HG03060 (cell line): ENCODE data around the gene COPS7A.

ENCODE experiments used
- ATAC-seq: cut with Tn5 transposase; IDR thresholded peaks from one replicate; pipeline ENCODE4 v1.9.1; 2021; ENCODE audit warnings: low read depth, moderate number of reproducible peaks; ENCODE audit not compliant: unreplicated experiment

COPS7A gene

DNA sequence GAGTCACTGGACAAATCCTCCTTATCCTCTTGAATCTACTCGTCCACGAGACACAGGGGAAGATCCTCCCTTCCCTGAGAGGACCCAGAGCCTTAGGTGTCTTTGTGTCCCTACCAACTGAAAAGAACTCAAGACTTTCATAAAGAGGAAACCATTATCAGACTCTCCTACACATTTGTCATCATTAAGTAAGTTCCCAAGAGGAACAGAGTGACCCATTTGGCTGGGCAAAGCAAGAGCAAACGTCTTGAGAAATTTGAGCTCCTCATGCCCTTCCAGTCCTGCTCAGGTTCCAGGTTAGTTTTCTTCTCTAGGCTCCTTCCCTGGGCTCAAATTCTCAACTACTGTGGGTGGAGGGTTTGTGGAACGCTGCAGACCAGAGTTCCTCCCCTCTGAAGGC lies 23.4 kb downstream of the COPS7A start:
- no peak for ATAC-seq

DNA sequence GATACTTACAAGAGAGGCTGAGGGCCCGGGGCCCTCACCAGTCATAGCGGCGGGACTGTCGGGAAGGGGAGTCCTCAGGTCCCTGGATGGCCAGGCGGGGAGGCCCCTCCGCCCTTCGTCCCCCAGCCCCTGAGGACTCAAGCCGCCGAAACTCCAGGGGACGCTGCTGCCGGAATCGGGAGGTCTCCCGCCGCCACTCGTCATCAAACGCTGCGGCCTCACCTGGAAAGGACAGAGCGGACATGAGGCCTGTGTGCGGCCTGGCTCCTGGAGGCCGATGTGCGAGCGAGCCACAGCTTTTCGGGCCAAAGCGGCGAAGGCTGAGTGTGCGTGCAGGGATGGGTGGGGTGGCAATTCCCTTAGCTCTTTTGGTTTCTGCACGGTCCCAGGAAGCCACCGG lies 24.9 kb downstream of the COPS7A start:
- ATAC-seq, result no peak

DNA sequence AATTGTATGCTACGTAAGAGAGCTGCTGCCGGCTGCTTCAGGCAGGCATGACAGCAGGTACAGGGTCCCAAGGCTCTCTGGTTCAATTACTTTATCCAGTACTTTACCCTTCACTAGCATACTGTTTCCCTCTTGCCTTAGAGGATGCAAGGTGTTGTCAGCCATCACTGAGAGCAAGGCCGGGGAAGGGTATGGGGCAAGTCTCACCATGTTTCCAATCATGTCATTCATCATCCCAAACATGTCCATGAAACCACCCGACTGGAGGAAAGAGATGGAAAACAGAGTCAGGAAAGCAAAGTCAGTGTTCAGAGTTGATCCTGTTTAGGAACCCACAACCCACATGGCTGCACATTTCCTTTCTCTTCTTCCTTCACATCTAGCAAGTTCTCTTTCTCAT lies 26.7 kb downstream of the COPS7A start:
- ATAC-seq, result no peak

DNA sequence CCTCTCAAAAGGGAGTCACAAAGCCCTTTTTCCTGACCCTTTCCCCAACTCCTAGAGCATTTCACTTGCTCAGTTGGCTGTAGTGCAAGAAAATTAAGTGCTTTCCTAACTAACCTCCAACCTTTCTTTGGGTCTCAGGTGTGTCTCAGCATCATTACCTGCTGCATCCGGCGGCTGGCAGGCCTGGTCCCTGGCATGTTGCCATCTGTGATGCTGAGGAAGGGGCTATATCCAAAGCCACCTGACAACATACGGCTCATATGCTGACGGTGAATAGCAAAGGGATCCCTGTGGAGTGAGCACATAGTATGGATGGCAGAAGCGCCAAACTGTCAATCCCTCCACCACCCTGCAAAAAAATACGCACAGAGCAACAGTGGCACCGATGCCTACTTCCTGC lies 27.9 kb downstream of the COPS7A start:
- ATAC-seq, result no peak

DNA sequence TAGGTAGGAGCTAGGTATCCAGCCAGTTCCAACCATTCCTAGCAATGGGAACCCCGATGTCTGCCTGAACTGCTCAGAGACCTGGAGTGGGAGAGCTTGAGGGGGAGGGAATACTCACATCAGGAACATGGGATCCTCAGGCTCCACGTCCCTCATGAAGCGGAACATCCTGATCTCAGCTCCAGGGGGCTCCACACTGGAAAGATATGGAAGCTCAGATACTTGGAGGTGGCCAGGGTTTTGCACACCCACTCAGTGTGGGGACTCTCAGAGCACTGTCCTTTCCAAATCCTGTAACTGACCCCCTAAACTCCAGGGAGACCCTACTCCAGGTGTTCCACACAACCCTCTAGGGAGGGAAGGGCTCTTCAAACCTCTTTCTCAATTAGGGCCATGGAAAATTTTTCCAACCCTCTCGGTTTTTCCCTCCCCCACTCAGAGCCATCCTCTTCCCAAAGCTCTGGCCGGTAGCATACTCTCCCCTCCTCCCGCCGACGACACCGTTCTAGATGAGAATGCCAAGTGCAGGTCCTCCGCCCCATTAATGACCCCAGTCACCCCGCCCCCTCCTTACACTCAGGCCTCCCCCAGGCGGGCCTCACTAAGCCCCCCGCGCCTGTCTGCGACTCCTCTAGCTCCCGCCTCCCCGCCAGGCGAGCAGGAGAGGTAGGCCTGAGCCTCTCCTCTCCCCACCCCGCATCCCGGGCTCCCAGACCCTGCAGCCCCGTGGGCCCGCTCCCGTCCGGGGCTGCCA lies 28.5 kb downstream of the COPS7A start:
- ATAC-seq, result no peak

DNA sequence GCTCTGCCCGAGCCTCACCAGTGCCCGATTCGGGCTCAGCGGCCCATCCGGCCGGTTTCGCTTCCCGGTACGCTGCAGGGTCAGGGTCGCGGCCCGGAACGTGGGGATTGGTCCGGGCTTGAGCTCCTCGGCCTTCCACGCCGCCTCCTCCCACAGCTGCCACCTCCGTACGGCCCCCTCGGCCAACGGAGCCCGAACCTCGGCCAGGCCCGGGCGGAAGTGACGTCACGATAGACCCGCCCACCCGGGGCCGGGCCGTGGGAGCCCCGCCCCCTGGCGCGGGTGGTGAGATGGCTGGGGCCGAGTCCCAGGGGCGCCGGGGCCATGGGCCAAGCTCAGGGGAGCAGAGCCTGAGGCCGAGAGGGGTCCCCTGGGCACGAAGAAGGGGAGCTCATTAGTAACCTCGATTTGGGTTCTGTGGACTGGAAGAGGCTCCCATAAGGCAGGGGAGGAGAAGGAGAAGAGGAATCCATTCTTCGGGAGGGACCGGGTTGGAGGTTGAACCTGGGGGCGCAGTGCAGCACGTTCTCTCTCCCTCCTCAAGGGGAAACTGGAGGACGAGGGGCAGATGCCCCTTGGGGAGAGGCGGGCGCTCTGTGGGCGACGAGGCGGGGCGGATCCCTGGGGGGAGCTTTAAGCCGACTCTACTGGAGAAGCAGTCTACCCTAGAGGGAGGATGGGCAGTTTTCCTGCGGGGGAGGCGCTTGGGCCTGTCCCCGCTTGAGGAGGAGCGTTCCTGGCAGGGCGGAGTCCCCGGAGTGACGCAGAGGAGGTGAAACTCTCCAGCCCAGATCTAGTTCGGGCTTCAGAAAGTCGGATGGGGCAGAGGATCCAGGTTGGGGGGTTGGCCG lies 29.3 kb downstream of the COPS7A start, which contains the start of gene MLF2:
Gene MLF2 (minus strand): TSS at position 221 of the 851 bp plus-strand sequence. CDS start 807 bp downstream, outside the sequence.
- ATAC-seq, result peak; percentile 83

DNA sequence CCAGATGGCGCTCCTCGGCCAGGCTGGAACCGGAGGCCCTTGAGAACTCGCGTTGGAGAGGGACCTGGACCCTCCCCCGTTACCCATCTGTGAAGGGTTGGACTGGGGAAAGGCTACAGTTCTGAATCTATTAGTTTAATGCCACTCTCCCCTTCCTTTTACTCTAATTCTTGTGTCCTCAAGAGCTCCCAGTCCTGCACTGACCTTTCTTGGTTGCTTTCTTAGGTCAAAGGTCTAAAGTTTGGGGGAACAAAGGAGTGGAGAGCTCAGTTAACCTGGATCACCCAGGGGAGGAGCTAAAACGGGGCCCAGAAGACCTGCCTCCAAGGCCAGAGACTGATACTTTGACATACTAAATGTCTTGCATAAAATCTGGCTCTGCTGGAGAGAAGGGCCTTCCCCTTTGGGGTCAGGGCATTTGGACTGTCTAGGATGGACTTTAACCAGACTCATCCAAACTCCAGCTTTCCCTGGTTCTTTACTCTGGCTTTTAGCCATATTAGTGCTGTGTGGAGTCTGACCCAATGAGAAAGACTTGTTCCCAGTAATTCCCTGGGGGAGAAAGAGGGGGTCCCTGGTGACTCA lies 30.0 kb downstream of the COPS7A start:
- no peak for ATAC-seq

DNA sequence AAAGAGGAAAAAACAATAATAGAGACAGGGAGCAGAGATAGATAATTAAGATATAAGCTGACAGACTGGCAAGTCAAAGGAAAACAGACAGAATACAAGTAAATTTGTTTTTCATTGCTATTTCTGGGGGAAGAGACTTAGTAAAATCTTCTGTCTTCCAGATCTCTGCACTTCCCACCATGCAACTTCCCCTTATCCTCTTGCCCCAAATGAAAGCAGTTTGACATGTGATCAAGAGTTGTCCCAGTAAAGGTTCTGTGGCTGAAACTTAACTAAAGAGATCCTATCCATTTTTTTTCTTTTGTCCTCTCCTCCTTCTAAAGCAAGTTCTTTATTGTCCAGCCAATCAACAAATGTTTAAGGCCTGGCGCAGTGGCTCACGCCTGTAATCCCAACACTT lies 30.6 kb downstream of the COPS7A start:
- no peak for ATAC-seq

DNA sequence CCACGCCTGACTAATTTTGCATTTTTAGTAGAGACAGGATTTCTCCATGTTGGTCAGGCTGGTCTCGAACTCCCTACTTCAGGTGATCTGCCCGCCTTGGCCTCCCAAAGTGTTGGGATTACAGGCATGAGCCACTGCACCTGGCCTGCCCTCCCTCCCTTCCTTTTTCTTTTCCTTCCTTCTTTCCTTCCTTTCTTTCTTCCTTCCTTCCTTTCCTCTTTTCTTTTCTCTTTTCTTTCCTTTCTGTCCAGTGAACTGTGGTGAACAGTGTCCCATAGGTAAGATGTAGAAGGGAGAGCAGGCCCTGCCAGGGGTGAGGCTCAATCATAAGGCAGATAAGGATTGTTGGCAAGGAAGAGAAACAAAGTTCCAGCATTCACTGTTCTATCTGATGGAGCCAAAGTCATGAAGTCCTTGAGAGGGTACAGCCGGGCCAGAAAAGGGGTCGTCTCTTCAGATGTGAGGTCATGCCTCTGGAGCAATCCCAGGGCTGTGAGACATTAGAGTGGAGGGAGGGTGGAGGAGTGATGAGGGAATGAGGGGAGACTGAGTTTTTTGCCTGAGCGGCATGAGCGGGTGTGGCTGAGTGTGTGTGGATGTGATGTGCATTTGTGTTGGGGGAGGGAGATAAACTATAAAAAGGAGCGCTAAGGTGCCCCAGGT lies 33.3 kb downstream of the COPS7A start:
- no peak for ATAC-seq

DNA sequence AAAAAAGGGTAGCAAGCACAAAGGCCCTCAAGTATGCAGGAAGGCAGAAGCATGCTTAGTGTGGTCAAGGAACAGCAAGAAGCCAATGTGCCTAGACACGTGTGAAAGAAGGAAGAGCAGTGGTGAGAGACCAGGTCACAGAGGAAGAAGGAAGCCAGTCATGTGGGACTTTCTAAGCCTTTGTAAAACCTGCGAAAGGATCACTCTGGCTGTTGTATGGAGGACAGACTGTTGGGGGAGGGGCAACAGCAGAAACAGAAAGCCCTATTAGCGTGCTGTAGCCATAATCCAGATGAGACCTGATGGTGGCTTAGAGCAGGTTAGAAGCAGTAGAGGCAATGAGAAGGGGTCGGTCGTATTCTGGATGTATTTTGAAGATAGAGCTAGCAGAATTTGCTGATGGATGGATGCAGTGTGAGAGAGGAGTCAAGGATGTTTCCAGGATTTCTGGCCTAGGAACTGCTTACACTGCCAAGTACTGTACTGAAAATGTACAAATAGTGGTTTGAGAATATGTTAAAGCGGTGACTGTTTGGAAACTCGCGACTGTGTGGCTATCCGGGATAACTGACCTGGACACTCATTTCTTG lies 34.8 kb downstream of the COPS7A start:
- no peak for ATAC-seq

DNA sequence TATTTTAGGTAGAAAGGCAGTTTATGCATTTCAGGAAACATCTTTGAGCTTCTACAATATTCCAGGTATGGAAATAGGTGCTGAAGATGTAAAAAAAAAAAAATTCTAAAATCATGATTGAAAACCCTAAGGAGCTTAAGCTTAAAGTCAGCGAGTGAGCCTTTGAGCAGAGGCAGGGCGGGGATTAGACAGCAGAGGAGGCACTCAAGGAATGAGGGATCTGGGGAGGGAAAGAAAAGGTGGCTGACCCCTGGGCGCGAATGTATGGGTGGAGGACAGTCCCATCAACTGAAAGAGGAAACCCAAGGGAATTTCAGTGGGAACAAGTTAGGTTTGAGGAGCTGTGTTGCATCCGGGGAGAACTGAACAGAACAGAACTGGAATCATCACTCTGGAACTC lies 35.9 kb downstream of the COPS7A start:
- no peak for ATAC-seq

DNA sequence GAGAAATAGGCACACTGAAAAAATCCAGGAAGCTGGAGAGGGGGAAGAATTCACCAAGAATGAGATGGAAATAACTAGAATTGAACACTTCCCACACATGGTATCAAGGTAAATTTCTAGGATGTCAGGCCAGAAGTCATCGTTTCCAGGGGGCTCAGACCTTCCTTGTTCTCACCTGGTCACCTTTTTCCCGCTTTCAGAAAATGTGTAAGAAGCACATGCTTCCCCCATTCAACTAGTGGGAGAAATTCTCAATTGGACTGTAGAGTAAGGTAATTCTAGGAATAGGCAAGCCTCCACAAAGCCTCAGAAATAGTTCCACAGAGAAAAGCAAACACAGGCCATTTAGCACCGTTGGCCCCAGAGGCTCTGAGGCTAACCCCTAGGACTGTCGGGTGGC lies 39.5 kb downstream of the COPS7A start:
- no peak for ATAC-seq

DNA sequence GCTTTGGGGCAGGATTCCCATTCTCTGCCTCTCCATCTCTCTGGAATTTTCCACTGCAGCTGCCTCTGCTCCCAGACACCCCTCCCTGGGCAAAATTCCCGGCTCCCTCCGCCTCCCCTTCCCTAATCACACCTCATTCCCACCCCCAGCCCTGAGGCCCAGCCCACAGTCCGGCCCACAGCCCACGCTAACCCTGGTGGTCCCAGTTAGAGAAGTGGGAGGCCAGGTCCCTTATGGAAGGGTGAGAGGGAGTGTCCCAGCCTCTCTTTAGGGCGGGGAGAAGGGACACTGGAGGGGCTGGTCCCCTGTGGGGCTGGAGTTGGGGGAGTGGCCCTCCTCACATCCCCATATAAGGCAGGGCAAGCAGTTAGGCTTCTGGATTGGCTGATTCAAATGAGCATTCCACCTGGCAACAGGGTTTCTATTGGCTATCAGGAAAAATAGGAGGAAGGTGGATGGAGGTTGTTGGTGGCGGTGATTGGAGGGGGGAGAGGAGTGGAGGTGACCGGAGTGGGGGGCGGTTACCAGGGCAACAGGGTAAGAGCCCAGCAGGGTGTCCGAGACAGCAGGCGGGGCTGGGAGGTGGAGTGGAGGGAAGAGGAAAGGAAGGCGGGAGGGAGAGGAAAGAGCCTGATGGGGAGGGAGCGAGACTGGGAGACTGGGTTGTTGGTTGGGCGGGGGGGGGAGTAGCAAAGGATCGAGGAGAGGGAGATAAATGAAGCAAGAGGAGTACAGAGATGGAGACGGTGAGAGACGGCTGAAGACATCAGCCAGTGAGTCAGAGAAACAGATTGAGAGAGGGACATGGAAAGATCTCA lies 40.4 kb downstream of the COPS7A start:
- peak; percentile 85 for ATAC-seq

DNA sequence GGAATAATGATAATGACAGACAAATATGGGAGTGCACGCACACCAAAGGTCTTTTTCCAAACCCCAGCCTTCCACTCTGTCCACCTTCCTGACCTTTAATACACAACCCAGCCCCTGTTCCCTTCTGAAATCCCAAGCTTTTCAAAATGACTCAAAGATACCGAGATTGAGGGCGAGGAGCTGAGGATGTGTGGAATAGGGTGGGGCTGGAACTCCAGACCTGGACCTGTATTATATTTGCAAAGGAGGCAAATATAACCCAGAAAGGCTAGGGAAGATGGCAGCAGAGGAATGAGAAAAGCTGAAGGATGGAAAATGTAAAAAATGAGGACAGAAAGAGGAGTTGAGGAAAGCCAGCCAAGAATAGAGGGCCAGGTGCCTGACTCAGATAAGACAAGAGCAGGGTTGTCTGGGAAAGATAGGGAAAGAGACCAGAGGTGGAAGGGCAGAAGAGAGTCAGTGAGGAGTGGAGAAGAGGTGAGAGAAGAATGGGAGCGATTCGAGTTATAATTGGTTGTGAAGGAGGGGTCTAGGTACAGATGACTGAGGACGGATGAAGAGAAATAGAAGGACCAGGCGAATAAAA lies 41.3 kb downstream of the COPS7A start:
- ATAC-seq, result no peak

DNA sequence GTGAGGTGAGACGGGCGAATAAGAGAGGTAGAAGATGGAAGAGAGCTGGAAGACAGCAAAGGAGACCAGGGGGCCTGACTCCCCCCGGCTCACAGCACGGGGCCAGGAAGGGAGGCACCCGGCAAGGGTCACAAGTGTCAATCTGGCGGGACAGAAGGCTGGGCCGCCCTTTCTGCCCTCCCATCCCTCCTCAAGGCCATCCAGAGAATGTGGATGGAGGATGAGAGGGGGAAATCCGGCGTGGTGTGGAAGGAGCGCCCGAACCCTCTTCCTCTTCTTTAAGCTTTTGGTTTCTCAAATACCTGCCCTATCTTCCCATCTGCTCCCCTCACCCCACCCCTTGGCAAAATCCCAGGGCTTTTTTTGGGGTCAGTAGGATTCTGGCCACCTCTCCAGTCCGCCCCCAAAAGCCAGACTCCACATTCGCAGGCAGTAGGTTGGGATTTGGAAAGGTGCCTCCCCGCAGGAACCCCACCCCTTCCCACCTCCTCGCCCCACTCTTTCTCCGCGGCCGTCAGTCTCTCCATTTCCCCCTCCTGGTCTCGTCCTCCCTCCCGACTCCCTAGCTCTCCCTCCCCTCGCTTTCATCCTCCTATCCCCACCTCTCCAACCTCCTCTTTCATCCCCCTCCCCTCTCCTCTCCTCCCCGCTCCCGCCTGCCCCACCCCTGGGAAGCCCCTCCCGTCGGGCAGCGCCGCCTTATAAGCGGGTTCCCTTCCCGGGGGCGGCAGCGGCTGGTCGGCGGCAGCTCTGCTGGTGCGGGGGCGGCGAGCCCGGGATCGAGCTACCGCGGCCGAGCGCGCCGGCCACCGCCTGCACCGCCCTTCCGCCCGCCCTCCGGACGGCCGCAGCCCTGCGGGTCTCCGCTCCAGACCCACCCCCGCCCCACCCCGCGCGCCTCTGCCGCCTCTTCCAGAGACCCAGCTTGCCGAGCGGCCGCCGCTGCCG lies 42.1 kb downstream of the COPS7A start, which contains the start of gene PTMS:
Gene PTMS (plus strand): TSS at position 730 of the 948 bp plus-strand sequence. CDS start 343 bp downstream, outside the sequence.
- ATAC-seq, result no peak

DNA sequence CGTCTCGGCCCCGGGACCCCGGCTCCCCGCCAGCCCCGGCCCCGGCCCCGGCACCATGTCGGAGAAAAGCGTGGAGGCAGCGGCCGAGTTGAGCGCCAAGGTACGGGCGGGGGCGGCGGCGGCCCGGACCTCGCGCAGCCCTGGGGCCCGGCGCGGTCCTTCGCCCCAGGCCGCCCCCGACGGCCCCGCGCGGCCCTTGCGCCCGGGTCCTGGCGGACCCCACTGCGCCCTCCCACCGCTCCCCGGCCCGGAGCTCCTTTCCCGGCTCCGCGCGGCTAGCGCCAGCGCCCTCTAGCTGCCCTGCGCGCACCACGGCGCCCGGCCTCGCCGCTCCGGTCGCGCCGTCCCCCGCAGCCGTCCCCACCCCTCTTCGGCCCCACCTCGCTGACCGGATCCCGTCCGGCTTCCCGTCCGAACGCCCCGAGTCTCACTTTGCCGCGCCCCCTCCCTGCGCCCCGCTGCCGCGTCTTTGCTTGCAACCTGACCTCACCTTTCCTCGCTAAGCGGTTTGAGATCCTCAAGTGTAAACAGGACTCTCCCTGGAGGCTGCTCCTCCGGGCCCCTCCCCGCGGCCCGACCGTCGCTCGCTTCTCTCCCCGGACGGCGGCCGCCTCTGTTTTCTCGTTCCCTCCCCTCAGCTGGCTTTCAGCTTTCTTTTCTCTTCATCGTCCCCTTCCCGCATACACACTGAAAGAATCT lies 43.0 kb downstream of the COPS7A start:
- ATAC-seq, result no peak
